CD4-positive, alpha-beta T cell treated with Interleukin-6 at 100 ng/mL for 8 hours (primary cell): ENCODE results near the gene CD44.

Experiments used
- DNase-seq: peaks from one replicate; pipeline ENCODE4 v3.0.0-alpha.2; 2020; ENCODE audit warnings: mixed read lengths, low spot score

CD44 gene

GRCh38 chr11:35177370-35177769 lies 38.4 kb downstream of the CD44 start:
- DNase-seq = peak; percentile 73

- no peak for DNase-seq
Measured at GRCh38 chr11:35178067-35178805, 39.3 kb downstream of the CD44 start.

GRCh38 chr11:35178873-35179272 lies 39.9 kb downstream of the CD44 start:
- DNase-seq = no peak

GRCh38 chr11:35179466-35180135 lies 40.6 kb downstream of the CD44 start:
- no peak for DNase-seq

GRCh38 chr11:35180317-35181233 lies 41.6 kb downstream of the CD44 start:
- no peak for DNase-seq

- no peak for DNase-seq
Measured at GRCh38 chr11:35182317-35182939, 43.5 kb downstream of the CD44 start.

GRCh38 chr11:35183326-35183925 lies 44.5 kb downstream of the CD44 start:
- DNase-seq = no peak

- no peak for DNase-seq
Measured at GRCh38 chr11:35185696-35186095, 46.7 kb downstream of the CD44 start.

- DNase-seq = no peak
Measured at GRCh38 chr11:35187996-35188395, 49.0 kb downstream of the CD44 start.

GRCh38 chr11:35190804-35191348 lies 51.9 kb downstream of the CD44 start:
- DNase-seq = no peak

- DNase-seq = no peak
Measured at GRCh38 chr11:35192347-35192746, 53.4 kb downstream of the CD44 start.

- no peak for DNase-seq
Measured at GRCh38 chr11:35193767-35194166, 54.8 kb downstream of the CD44 start.

GRCh38 chr11:35197292-35197691 lies 58.3 kb downstream of the CD44 start:
- DNase-seq = no peak

GRCh38 chr11:35200811-35201341 lies 61.9 kb downstream of the CD44 start:
- no peak for DNase-seq

GRCh38 chr11:35204614-35205013 lies 65.6 kb downstream of the CD44 start:
- no peak for DNase-seq

- no peak for DNase-seq
Measured at GRCh38 chr11:35206616-35207015, 67.6 kb downstream of the CD44 start.

GRCh38 chr11:35207471-35208403 lies 68.8 kb downstream of the CD44 start:
- no peak for DNase-seq

- DNase-seq = no peak
Measured at GRCh38 chr11:35208795-35209194, 69.8 kb downstream of the CD44 start.

GRCh38 chr11:35210876-35211546 lies 72.0 kb downstream of the CD44 start:
- DNase-seq = no peak
